PC-3 (cell line): ENCODE results near the gene CBX7. TPM values are rescaled to one million over a fixed set of nuclear protein-coding genes. Genes with fewer than 3 reads are reported as not detected.

Experiments
- ATAC-seq: fragments of 200-7000 bp; cut with Tn5 transposase; 2 replicates; pipeline ENCODE4 v1.9.1; 2020; ENCODE audit warnings: mild to moderate bottlenecking, moderate library complexity
- BruUV-seq: library from RNA; stranded (reverse); fragments of 400-500 nt; replicated peaks from 2 replicates; lab custom pipeline; 2021; lab: Mats Ljungman, UMichigan
- CTCF ChIA-PET: fragments of 300-600 bp; sonication (Branson Sonifier 250); formaldehyde crosslinking; loops from one replicate; lab custom pipeline; 2022; ENCODE audit warnings: antibody characterized with exemption; lab: Charles Lee
- POLR2A ChIA-PET: fragments of 300-600 bp; sonication (Branson Sonifier 250); formaldehyde crosslinking; loops from one replicate; lab custom pipeline; 2022; ENCODE audit warnings: antibody characterized with exemption; ENCODE audit not compliant: unreplicated experiment; lab: Charles Lee
- DNase-seq: peaks from one replicate; pipeline ENCODE4 v3.0.0-alpha.2; 2015
- H2AFZ ChIP-seq: fragments of 300-600 bp; sonication (generic); 2 replicates; pipeline ENCODE4 v1.6.0; 2016; ENCODE audit warnings: antibody characterized with exemption, low read length
- H3F3A ChIP-seq: fragments of 300-600 bp; sonication (generic); one replicate; pipeline ENCODE4 v1.6.0; 2017; ENCODE audit warnings: antibody characterized with exemption, low read length, control low read depth, mild to moderate bottlenecking; ENCODE audit not compliant: unreplicated experiment
- H3K27ac ChIP-seq: fragments of 300-600 bp; sonication (generic); 2 replicates; pipeline ENCODE4 v1.5.1; 2016; ENCODE audit warnings: mild to moderate bottlenecking, low read length
- H3K27me3 ChIP-seq: fragments of 300-600 bp; sonication (generic); 2 replicates; pipeline ENCODE4 v1.6.1; 2016; ENCODE audit warnings: low read length, mixed read lengths
- H3K36me3 ChIP-seq: fragments of 300-600 bp; sonication (generic); 2 replicates; pipeline ENCODE4 v1.6.1; 2016; ENCODE audit warnings: low read depth, mixed run types, low read length, mixed read lengths
- H3K4me1 ChIP-seq: fragments of 300-600 bp; sonication (generic); 2 replicates; pipeline ENCODE4 v1.5.1; 2016; ENCODE audit warnings: low read length; ENCODE audit not compliant: insufficient read depth
- H3K4me2 ChIP-seq: fragments of 300-600 bp; sonication (generic); 2 replicates; pipeline ENCODE4 v1.6.0; 2016; ENCODE audit warnings: low read length
- H3K4me3 ChIP-seq: fragments of 300-600 bp; sonication (generic); 2 replicates; pipeline ENCODE4 v1.5.1; 2016; ENCODE audit warnings: mild to moderate bottlenecking, low read length, mixed read lengths
- H3K79me2 ChIP-seq: fragments of 300-600 bp; sonication (generic); 2 replicates; pipeline ENCODE4 v1.6.1; 2017; ENCODE audit warnings: low read length, mixed read lengths
- H3K9ac ChIP-seq: fragments of 300-600 bp; sonication (generic); 2 replicates; pipeline ENCODE4 v1.6.0; 2016; ENCODE audit warnings: mild to moderate bottlenecking, low read length
- H3K9me2 ChIP-seq: fragments of 300-600 bp; sonication (generic); replicated peaks from 2 replicates; pipeline ENCODE4 v1.6.1; 2016; ENCODE audit warnings: mixed run types, low read length, mixed read lengths
- H3K9me3 ChIP-seq: fragments of 300-600 bp; sonication (generic); 2 replicates; pipeline ENCODE4 v1.6.1; 2016; ENCODE audit warnings: low read length, mixed read lengths
- H4K20me1 ChIP-seq: fragments of 300-600 bp; sonication (generic); 2 replicates; pipeline ENCODE4 v1.6.1; 2016; ENCODE audit warnings: low read length, mixed read lengths
- EZH2 ChIP-seq: fragments of 300-600 bp; sonication (generic); IDR thresholded peaks from one replicate; pipeline ENCODE4 v1.6.1; 2017; ENCODE audit warnings: antibody characterized with exemption, mild to moderate bottlenecking, low read length; ENCODE audit not compliant: unreplicated experiment
- EZH2phosphoT487 ChIP-seq: fragments of 300-600 bp; sonication (generic); IDR thresholded peaks from 2 replicates; pipeline ENCODE4 v1.6.1; 2018; ENCODE audit warnings: mild to moderate bottlenecking, antibody characterized with exemption, low read length, borderline replicate concordance
- intact Hi-C: fragments of 100-400 bp; cut with micrococcal nuclease; formaldehyde crosslinking; loops from 2 replicates; pipeline ENCODE4 v1.9.0; 2023
- total RNA-seq: library from RNA; depleted of rRNA; stranded (reverse); fragments of >200 nt; gene quantifications from 2 replicates; pipeline ENCODE4 v1.2.3, GENCODE V29; 2014
- TF ChIP-seq, protein P1 (sequence below): fragments of 300-600 bp; sonication (generic); conservative IDR thresholded peaks from 2 replicates; pipeline ENCODE4 v1.5.1; 2017; ENCODE audit warnings: antibody characterized with exemption, low read depth, mild to moderate bottlenecking, low read length

The CBX7 gene
- total RNA-seq, 1 experiment from 2014 or later: 8.6 TPM

DNA sequence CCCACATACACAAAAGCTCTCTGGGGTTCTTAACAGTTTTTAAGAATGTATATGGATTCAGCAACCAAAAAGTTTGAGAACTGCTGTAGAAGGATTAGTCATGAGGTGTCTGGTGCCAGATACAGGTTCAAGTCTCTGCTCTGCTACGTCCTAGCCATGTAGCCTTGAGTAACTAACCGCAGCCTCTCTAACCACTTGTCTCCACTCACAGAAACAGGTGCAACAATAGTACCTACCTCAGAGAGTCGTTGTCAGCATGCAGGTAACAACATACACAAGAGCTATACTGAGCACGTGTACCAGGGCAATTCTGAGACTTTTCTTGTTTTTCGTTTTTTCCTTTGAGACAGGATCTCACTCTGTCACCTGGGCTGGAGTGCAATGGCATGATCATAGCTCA lies 26.9 kb downstream of the CBX7 start:
- intact Hi-C loops: no loop called here
- ATAC-seq: no peak
- Histone ChIP-seq H3K9me3 (no peaks in the 10 kb centered on the region), H3K4me1 (no peaks in the 10 kb centered on the region; the same call in 1 of the 2 replicates), H3K9ac (no peak overlapping the region), H3K4me2 (no peak overlapping the region), H3K27ac (no peak overlapping the region), H3K9me2 (no peaks in the 10 kb centered on the region), H3K36me3 (no peaks in the 10 kb centered on the region), H3F3A (no peaks in the 10 kb centered on the region), H2AFZ (no peak overlapping the region), H3K4me3 (no peak overlapping the region), H4K20me1 (no peaks in the 10 kb centered on the region), H3K79me2 (no peaks in the 10 kb centered on the region), H3K27me3 (no peaks in the 10 kb centered on the region)
- no TSS peak for BruUV-seq
- DNase-seq: no peak
- TF ChIP-seq EZH2 (no peak), EZH2phosphoT487 (no peak)
- TF ChIP-seq, protein P1, sequence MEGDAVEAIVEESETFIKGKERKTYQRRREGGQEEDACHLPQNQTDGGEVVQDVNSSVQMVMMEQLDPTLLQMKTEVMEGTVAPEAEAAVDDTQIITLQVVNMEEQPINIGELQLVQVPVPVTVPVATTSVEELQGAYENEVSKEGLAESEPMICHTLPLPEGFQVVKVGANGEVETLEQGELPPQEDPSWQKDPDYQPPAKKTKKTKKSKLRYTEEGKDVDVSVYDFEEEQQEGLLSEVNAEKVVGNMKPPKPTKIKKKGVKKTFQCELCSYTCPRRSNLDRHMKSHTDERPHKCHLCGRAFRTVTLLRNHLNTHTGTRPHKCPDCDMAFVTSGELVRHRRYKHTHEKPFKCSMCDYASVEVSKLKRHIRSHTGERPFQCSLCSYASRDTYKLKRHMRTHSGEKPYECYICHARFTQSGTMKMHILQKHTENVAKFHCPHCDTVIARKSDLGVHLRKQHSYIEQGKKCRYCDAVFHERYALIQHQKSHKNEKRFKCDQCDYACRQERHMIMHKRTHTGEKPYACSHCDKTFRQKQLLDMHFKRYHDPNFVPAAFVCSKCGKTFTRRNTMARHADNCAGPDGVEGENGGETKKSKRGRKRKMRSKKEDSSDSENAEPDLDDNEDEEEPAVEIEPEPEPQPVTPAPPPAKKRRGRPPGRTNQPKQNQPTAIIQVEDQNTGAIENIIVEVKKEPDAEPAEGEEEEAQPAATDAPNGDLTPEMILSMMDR: no peak
- POLR2A ChIA-PET: no interaction called here
- CTCF ChIA-PET: no interaction called here

DNA sequence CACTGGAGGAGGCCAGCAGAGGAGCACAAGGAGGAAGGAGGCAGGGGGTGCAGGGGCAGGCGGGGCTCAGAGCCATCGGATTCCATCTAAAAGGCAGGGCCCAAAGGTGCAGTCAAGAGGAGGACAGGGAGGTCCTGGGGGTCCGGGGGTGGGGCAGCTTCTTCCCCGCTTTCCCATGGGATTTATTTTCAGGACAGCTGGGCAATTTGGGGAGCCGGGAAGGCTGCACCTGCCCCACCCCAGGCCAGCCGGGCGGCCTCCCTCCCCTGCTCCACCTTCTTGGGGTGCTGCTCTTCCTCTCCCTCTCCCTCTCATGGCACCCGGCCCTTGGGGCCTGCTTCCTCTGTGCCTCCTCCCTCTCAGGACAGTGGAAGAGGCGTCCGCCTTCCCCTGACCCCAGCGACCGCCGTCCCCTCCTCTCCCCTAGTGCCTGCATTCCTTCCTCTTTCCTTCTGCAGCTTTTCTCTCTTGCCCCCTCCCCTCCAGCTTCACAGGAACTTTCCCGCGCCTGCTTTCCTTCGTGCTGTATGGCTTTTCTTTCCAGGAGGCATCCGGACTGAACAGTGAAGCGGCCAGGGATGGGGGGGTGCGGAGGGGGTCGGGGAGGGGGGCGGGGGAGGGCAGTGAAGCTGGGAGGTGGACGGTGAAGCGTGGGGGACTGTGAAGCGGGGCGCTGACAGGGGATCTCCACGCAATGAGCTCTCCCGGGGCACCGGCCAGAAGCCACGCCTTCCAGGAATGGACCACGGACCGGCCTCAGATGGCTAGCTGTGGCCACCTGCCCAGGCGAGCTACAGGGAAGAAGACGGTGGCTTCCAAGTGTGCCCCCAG lies 28.5 kb downstream of the CBX7 start:
- Histone ChIP-seq H3K4me3 (no peak overlapping the region), H3K79me2 (no peaks in the 10 kb centered on the region), H4K20me1 (no peaks in the 10 kb centered on the region), H3K36me3 (no peaks in the 10 kb centered on the region), H3F3A (no peaks in the 10 kb centered on the region), H3K9me3 (no peaks in the 10 kb centered on the region), H3K27me3 (no peaks in the 10 kb centered on the region), H3K4me2 (no peak overlapping the region), H3K4me1 (no peaks in the 10 kb centered on the region; the same call in 1 of the 2 replicates), H3K9me2 (no peaks in the 10 kb centered on the region), H3K27ac (no peak overlapping the region), H3K9ac (no peak overlapping the region), H2AFZ (no peak overlapping the region)
- POLR2A ChIA-PET: no interaction called here
- intact Hi-C loops: no loop called here
- BruUV-seq: no TSS peak
- DNase-seq (no peak), ATAC-seq (no peak)
- CTCF ChIA-PET: interaction anchor here (0.6 kb wide), 1 partner anchor 12 kb away, joined by 4 read pairs; no protein-coding TSS in a partner anchor
- TF ChIP-seq, protein P1: no peak
- TF ChIP-seq EZH2 (no peak), EZH2phosphoT487 (no peak)
